Neuron (in vitro differentiated cells): Measurements from ENCODE around the gene ZC2HC1C.

Experiments used
- H2AFZ ChIP-seq: one replicate; pipeline ENCODE4 v1.6.1; 2013; ENCODE audit warnings: low read depth, mild to moderate bottlenecking, inconsistent platforms, low read length, moderate library complexity
- H3K27me3 ChIP-seq: one replicate; pipeline ENCODE4 v1.6.1; 2013; ENCODE audit warnings: low read length; ENCODE audit not compliant: insufficient read depth
- H3K36me3 ChIP-seq: one replicate; pipeline ENCODE4 v1.6.1; 2013; ENCODE audit warnings: low read length; ENCODE audit not compliant: insufficient read depth
- H3K4me1 ChIP-seq: one replicate; pipeline ENCODE4 v1.6.1; 2013; ENCODE audit warnings: low read length; ENCODE audit not compliant: insufficient read depth
- H3K4me3 ChIP-seq: 2 replicates; pipeline ENCODE4 v1.5.1; 2013; ENCODE audit warnings: mild to moderate bottlenecking, low read length, moderate library complexity
- H3K9me3 ChIP-seq: one replicate; pipeline ENCODE4 v1.6.1; 2013; ENCODE audit warnings: low read length

ZC2HC1C gene, protein sequence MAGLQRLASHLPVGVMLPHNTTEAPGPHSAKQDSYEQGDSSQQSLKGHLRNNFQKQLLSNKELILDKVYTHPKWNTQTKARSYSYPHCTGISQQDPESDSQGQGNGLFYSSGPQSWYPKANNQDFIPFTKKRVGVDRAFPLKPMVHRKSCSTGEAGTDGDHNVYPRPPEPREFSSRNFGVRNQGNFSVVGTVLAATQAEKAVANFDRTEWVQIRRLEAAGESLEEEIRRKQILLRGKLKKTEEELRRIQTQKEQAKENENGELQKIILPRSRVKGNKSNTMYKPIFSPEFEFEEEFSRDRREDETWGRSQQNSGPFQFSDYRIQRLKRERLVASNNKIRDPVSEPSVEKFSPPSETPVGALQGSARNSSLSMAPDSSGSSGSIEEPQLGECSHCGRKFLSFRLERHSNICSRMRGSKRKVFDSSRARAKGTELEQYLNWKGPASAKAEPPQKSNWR

DNA sequence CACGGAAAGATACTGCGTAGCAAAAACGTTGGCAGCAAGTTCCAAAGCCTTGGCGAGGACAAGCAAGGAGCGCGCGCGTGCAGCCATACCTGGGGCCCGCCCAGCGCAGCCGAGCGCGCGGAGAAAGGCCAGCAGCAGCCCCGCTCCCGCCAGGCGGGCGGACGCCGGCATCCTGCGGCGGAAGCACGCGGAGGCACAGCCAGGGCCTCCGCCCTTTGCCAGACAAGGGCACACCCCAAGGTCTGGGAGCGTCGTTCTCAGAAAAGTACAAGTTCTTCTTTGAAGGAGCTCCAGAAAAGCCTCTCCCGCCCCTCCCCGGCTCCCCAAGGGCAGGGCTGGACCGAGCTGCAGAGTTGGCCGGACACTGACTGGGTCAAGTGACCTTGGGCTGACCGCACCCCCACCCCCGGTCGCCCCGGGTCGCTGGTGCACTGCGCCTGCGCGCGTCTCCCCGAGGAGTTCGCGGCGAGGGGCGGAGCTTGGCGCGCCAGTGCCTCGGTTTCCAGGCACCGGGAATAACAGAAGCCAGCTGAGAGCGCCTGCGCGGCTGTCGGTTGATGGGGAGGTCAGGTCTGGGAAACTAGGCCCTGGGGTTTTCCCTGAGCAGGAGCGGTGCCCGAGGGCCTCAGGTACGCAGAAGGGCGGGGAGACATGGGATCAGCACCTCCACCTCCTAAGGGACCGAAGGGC is at the start of gene ZC2HC1C:
TSS of gene ZC2HC1C (plus strand) at position 521 of the 690 bp plus-strand sequence. CDS start 933 bp downstream, outside the sequence.
- no peaks in the 10 kb centered on the region for H3K9me3 ChIP-seq
- no peaks in the 10 kb centered on the region for H3K27me3 ChIP-seq
- H3K4me3 ChIP-seq: peak within 1 kb of the TSS; percentile 60
- peak within 1 kb of the TSS; percentile 82 for H2AFZ ChIP-seq
- H3K4me1 ChIP-seq: peaks cover 13% of the 10 kb centered on the region
- H3K36me3 ChIP-seq: no peaks in the 10 kb centered on the region

DNA sequence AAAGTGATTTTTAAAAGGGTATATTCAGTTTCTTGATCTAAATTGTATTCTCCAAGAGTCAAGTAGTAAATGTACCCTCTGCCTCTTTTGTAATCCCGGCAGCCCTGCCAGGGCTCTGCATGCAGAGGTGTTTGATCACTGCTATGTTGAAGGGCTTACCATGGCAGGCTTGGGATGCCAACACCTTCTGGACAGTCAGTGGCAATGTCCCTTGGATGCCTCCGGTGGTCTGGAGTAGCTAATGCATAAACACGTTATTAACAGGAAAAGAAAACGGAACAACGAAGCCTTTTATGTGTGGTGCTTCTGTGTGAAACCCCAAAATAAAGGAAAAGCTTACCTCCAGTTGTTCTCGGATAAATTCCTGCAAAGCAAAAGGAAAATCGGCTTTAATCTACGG is 46.8 kb upstream of the ZC2HC1C start:
- no peak overlapping the region for H2AFZ ChIP-seq
- no peaks in the 10 kb centered on the region for H3K27me3 ChIP-seq
- peaks cover 3% of the 10 kb centered on the region for H3K36me3 ChIP-seq
- no peak overlapping the region for H3K4me3 ChIP-seq
- no peaks in the 10 kb centered on the region for H3K4me1 ChIP-seq
- no peaks in the 10 kb centered on the region for H3K9me3 ChIP-seq

DNA sequence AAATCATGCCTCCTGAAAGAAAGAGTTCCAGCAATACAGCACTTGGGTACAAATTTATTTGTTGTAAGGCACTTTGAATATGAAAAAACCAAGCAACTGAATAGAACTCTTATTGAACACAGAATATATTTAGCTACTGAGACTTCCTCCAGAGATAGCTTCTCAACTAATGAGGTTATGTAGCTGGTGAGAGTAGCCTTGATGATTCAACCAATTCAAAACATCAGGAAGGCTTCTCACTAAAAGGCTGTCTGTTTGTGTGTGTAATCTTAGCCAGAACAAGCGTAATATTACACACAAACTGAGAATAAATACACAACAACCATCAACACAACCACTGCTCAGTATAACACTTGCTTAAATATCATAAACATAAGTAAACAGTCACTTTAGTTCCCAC is 46.3 kb upstream of the ZC2HC1C start:
- H2AFZ ChIP-seq: no peak overlapping the region
- no peaks in the 10 kb centered on the region for H3K27me3 ChIP-seq
- peaks cover 3% of the 10 kb centered on the region for H3K36me3 ChIP-seq
- H3K4me1 ChIP-seq: no peaks in the 10 kb centered on the region
- no peaks in the 10 kb centered on the region for H3K9me3 ChIP-seq
- no peak overlapping the region for H3K4me3 ChIP-seq

DNA sequence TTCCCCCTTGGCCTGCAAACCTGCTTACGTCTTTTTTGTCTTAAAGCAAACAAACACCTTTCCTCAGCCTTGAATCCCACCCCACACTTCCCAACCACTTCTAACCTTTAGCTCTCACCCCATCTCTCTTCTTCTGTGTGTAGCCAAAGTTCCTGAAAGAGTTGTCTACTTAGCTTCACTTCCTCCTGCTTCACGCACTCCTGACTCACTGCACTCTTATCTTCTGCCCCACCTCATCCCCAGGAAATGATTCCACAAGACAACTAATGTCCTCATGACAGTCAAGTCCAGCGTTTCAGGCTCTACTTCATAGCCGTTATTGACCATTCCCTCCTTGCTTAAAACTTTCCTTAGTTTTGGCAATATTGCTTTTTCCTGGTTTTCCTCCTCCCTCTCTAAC is 44.4 kb upstream of the ZC2HC1C start:
- no peaks in the 10 kb centered on the region for H3K36me3 ChIP-seq
- H3K27me3 ChIP-seq: no peaks in the 10 kb centered on the region
- no peaks in the 10 kb centered on the region for H3K9me3 ChIP-seq
- H2AFZ ChIP-seq: no peak overlapping the region
- no peak overlapping the region for H3K4me3 ChIP-seq
- H3K4me1 ChIP-seq: no peaks in the 10 kb centered on the region

DNA sequence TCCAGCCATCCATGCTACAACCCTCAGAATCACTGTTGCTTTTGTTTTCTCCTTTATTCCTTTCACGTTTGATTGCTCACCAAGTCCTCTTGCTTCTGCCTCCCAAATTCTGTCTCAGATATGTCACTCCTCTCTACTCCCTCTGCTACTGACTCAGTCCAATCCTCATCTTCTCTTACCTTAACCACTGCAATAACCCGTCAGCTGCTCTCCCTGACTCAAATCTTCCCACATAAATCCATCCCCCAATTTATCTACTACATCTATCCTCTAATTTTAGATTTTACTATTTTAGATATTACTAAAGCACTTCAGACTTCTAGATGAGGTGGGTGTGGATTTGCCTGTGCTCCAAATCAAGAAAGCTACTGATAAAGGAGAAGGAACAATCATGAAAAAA is 43.6 kb upstream of the ZC2HC1C start:
- no peaks in the 10 kb centered on the region for H3K4me1 ChIP-seq
- H3K9me3 ChIP-seq: no peaks in the 10 kb centered on the region
- no peak overlapping the region for H3K4me3 ChIP-seq
- no peaks in the 10 kb centered on the region for H3K36me3 ChIP-seq
- H3K27me3 ChIP-seq: no peaks in the 10 kb centered on the region
- H2AFZ ChIP-seq: no peak overlapping the region

DNA sequence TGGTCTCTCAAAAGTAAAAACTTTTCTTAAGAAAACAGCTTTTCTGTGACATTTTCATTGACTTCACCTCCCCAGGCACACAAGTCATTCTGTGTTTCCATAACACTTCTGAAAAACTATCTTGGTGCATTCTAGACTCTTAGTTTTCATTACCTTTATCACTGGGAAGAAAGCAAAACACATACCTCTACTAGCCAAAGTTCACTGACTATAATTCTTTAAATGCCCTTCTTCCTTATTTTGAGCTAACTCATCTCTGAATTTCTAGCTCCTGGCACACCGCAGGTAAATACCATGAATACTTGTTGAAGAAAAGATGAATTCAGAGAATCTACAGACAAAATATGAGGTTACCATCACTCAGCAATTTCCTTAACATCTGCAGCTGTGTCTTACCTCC is 39.3 kb upstream of the ZC2HC1C start:
- H3K9me3 ChIP-seq: no peaks in the 10 kb centered on the region
- no peaks in the 10 kb centered on the region for H3K36me3 ChIP-seq
- no peaks in the 10 kb centered on the region for H3K4me1 ChIP-seq

DNA sequence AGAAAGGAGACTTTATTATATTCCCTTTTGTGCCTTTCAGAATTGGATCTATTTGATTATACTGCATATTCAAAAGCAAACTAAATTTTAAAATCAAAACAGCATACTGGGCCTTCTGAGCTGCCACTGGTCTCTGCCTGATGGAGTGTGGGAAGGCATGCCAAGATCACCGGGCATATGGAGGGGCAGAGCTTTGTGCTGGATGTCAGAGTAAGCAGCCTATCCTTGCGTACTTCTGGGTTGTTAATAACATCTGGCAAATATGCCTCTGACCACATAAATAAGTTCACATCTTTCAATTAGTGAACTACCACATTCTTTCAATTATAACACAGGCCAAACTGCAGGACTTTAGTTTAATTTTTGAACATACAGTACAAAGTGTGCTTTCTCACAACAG is 36.5 kb upstream of the ZC2HC1C start:
- no peaks in the 10 kb centered on the region for H3K4me1 ChIP-seq
- no peaks in the 10 kb centered on the region for H3K27me3 ChIP-seq
- H3K36me3 ChIP-seq: no peaks in the 10 kb centered on the region
- H3K9me3 ChIP-seq: no peaks in the 10 kb centered on the region
- no peak overlapping the region for H2AFZ ChIP-seq
- no peak overlapping the region for H3K4me3 ChIP-seq

More for the DNA sequence above, 39.3 kb upstream of the ZC2HC1C start:
- no peaks in the 10 kb centered on the region for H3K27me3 ChIP-seq
- H2AFZ ChIP-seq: no peak overlapping the region
- no peak overlapping the region for H3K4me3 ChIP-seq

DNA sequence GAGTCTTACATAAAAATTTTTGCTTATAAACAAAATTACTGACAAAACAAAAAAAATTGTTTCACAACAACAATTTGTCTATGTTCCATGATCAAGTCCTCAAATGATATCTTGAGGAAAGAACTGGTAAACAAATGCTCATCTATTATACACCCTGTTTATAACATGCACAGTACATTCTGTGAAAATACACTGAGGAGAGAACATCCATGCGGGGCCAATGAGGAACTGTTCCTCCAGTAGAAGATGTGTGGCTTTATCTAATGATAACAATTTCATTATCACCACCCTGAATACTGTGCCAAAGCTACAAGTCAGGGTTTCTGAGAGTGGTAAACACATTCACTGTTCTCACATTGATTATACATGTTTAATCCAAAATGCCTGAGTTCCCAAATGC is 28.9 kb upstream of the ZC2HC1C start:
- Histone ChIP-seq H3K4me1 (no peaks in the 10 kb centered on the region), H2AFZ (no peak overlapping the region), H3K4me3 (no peak overlapping the region), H3K27me3 (no peaks in the 10 kb centered on the region), H3K36me3 (no peaks in the 10 kb centered on the region), H3K9me3 (no peaks in the 10 kb centered on the region)

DNA sequence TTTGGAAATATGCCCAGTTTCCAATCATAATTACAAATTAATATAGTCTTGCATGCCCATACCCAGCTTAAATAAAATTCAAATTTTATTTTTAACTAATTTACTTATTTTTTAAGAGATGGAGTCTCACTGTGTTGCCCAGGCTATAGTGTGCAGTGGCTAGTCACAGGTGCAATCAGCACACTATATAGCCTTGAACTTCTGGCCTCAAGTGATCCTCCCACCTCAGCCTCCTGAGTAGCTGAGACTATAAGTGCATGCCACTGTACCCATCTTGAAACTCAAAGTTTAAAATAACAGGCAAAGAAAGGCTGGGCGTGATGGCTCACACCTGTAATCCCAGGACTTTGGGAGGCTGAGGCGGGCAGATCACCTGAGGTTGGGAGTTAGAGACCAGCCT is 28.5 kb upstream of the ZC2HC1C start:
- Histone ChIP-seq H3K27me3 (no peaks in the 10 kb centered on the region), H3K4me3 (no peak overlapping the region), H3K4me1 (no peaks in the 10 kb centered on the region), H2AFZ (no peak overlapping the region), H3K9me3 (no peaks in the 10 kb centered on the region), H3K36me3 (no peaks in the 10 kb centered on the region)

DNA sequence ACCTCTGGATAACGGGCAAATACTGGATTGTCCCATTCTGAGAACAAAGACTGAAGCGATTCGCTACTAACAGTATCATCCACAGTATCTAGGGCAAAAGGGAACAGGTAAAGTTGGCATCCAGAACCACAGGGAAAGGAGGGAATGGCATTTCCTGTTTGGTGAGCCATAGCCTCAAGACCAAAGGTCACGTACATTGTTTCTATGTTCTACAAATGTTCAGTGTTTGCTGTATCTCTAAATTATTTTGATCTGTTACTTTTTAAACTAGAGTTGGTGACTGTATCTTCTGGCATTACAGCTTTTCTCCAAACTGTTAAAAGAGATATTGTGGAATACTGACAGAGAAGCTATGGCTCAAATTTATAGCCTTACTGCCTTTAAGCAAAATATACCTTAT is 27.8 kb upstream of the ZC2HC1C start:
- Histone ChIP-seq H3K36me3 (no peaks in the 10 kb centered on the region), H2AFZ (no peak overlapping the region), H3K4me3 (no peak overlapping the region), H3K27me3 (no peaks in the 10 kb centered on the region), H3K4me1 (no peaks in the 10 kb centered on the region), H3K9me3 (no peaks in the 10 kb centered on the region)

DNA sequence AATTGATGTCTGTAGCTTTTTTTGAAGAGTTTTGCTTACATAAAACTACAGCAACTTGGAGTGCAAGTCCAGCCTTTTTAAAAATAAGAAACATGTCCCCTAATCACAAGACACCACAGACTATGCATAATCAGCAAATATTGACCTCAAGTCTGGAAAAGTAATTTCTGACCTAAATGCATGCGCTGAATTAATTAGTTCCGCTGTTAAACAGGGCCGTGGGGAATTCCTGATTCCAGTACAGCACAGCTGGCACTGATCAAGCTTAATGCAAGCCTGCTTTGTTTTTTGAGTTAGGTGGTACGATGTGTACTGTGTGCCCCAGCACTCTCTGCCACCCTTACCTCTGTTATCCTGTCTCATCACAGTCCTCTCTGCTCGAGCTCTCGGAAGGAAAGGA is 27.4 kb upstream of the ZC2HC1C start:
- no peaks in the 10 kb centered on the region for H3K4me1 ChIP-seq
- H3K4me3 ChIP-seq: no peak overlapping the region
- H3K27me3 ChIP-seq: no peaks in the 10 kb centered on the region
- no peaks in the 10 kb centered on the region for H3K9me3 ChIP-seq
- H3K36me3 ChIP-seq: no peaks in the 10 kb centered on the region
- no peak overlapping the region for H2AFZ ChIP-seq

DNA sequence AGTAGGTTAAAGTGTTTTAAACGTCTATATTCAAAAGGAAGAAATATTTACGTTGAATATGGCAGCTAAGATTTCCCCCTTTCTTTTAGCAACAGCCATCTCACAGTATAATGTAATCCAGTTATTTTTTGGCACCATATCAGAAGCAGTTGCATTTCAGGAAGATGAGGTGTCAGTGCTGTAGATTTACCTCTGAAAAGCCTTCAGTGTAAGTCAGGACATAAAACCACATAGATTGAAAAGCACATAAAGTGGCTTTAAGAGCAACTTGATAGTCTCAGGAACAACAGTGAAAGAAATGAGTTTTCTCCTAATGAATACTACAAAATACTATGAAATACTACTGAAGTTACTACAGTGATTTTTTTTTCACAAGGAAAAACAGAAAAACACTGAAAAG is 25.1 kb upstream of the ZC2HC1C start:
- Histone ChIP-seq H3K9me3 (no peaks in the 10 kb centered on the region), H3K4me1 (no peaks in the 10 kb centered on the region), H3K27me3 (no peaks in the 10 kb centered on the region), H3K36me3 (no peaks in the 10 kb centered on the region), H3K4me3 (no peak overlapping the region), H2AFZ (no peak overlapping the region)

DNA sequence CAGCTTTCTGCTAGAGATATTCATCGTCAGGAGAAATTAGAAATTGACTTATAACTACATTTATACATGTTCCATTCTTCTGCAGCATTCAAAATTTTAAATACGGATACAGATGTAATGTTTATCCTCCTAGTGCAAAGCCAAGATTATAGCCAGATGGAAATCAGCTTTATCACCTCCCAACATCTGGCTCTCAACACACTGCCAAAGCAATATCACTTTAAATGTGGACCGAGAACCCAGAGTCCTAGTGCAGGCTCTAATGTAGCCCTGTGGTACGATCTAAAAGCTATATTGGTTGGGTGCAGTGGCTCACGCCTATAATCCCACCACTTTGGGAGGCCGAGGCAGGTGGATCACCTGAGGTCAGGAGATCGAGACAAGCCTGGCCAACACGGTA is 24.7 kb upstream of the ZC2HC1C start:
- no peaks in the 10 kb centered on the region for H3K36me3 ChIP-seq
- no peaks in the 10 kb centered on the region for H3K4me1 ChIP-seq
- no peaks in the 10 kb centered on the region for H3K27me3 ChIP-seq
- no peak overlapping the region for H2AFZ ChIP-seq
- H3K4me3 ChIP-seq: no peak overlapping the region
- H3K9me3 ChIP-seq: no peaks in the 10 kb centered on the region
